Sciatic nerve (tissue), 2 donors: ENCODE data around the gene ALPK3. TPM values are rescaled to one million over a fixed set of nuclear protein-coding genes. Genes with fewer than 3 reads are reported as not detected.
A peak's percentile ranks its signal among the peaks of the same experiment; 100 is the strongest.

ENCODE experiments used
- ATAC-seq: fragments of 200-7000 bp; cut with Tn5 transposase; one replicate; pipeline ENCODE4 v1.9.1; 2020; ENCODE audit warnings: mild to moderate bottlenecking, moderate library complexity
- DNase-seq: peaks from one replicate; pipeline ENCODE4 v3.0.0-alpha.2; 2020; ENCODE audit warnings: low spot score
- intact Hi-C: fragments of 100-400 bp; cut with DNase I; formaldehyde crosslinking; loops from one replicate; pipeline ENCODE4 v1.14.2; 2022
- total RNA-seq: library from RNA; stranded (reverse); fragmentation: NEBNext Ultra II Directional; extraction: Animal tissue kit (Norgen Biotek cat#: 25700); gene quantifications from one replicate; pipeline ENCODE4 v1.2.1, GENCODE V29; 2021
- donor health status: DM: no; HTN: no; CAD: no.
- donor health status: DM: no; HTN: no; CAD: no.

Gene ALPK3
- total RNA-seq, 1 donor from 2014 or later: 7.2 TPM

GRCh38 chr15:84883916-84884781 is 67.0 kb downstream of the ALPK3 start, which contains the start of gene SLC28A1:
Gene SLC28A1 (plus strand): TSS chr15:84884662. CDS start chr15:84887761, 3,099 bp downstream.
- intact Hi-C loops: no loop called here
- DNase-seq: no peak
- ATAC-seq: no peak

DNA sequence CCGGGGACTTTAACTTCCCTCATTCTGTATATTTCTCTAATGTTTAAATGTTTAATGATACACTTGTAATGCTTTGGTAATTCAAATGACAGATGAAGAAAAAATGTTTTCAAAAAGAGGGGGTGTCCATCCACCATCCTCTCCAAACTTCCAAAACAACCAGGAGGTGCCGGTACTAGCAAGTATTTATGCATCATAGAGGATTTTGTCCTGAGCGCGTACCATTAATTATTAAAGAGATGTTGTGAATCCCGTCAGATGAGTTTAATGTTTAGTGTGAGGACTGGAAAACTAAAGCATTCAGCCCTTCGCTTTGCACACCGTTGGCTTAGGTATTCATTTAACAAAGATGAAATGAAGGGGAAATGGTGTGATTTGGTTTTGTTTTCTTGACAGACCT is 68.6 kb downstream of the ALPK3 start:
- ATAC-seq (no peak), DNase-seq (no peak)

DNA sequence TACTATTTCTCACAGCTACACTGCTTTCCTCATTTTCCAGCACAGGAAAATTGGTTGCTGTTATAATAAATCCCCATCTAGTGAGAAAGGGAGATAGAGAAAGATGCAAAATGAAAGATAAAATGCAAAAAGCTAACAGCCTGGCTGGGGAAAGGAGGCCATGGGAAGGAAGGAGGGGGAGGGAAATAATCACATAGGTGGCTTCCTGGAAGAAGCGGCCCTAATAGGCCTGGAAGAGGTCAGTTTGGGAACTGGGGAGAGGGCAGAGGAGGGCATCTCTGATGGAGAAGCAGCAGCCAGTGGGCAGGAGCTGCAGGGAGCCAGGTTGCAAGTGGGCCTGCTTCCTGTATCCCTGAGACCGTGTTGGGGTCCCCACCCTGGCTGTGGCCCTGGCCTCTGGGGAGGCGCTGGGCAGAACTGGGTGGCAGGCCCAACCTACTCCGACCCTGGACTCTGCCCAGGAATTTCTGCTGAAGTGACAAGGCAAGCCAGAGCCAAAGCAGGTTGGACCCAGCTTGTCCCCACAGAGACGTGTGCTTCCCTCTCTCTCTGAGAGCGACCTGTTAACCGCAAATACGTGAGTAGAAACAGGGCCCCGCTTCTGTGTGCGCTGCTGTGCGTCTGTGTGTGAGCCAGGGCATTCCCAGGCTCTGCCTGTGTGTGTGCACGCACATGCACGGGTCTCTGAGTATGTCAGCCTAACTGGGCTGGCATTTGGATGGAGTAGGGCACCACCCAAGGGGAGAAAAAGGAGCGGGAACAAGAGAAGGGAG is 69.2 kb downstream of the ALPK3 start:
- DNase-seq: no peak
- ATAC-seq: no peak
- intact Hi-C loops: no loop called here

More for the DNA sequence above, 68.6 kb downstream of the ALPK3 start:
- intact Hi-C loops: no loop called here

- intact Hi-C loops: no loop called here
- no peak for DNase-seq
- ATAC-seq: no peak
These were observed 69.8 kb downstream of the ALPK3 start for GRCh38 chr15:84886984-84887299.

GRCh38 chr15:84887938-84888337 is 70.8 kb downstream of the ALPK3 start:
- intact Hi-C loops: no loop called here
- no peak for ATAC-seq
- DNase-seq: no peak

GRCh38 chr15:84888639-84889038 is 71.5 kb downstream of the ALPK3 start:
- DNase-seq (no peak), ATAC-seq (no peak)
- intact Hi-C loops: no loop called here

DNA sequence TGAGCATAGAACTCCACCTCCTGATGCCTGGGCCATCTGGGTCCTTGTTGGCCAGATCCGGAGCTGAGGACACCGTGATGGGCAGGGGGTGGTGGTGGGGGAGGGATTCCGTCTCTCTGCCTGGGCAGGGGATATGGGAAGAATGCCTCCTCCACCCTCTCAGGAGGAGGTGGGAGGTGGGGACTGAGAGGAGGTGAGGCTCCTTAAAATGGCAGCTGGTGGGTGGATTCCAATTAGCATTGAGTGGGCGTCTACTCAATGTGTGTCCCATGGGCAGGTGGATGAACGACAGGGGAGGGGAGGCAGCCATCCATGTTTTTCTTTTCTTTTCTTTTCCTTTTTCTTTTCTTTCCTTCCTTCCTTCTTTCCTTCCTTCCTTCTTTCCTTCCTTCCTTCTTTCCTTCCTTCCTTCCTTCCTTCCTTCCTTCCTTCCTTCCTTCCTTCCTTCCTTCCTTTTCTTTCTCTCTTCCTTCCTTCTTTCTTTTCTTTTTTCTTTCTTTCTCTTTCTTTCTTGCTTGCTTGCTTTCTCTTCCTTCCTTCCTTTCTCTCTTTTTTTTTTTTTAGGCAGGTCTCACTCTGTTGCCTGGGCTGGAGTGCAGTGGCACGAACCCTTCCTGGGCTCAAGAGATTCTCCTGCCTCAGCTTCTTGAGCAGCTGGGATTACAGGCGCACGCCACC is 72.3 kb downstream of the ALPK3 start:
- intact Hi-C loops: no loop called here
- ATAC-seq (no peak), DNase-seq (no peak)

- intact Hi-C loops: no loop called here
- DNase-seq: no peak
- no peak for ATAC-seq
These were observed 73.0 kb downstream of the ALPK3 start for GRCh38 chr15:84889991-84890669.

GRCh38 chr15:84890670-84891162 is 73.6 kb downstream of the ALPK3 start:
- no peak for DNase-seq
- intact Hi-C loops: no loop called here
- ATAC-seq: no peak

DNA sequence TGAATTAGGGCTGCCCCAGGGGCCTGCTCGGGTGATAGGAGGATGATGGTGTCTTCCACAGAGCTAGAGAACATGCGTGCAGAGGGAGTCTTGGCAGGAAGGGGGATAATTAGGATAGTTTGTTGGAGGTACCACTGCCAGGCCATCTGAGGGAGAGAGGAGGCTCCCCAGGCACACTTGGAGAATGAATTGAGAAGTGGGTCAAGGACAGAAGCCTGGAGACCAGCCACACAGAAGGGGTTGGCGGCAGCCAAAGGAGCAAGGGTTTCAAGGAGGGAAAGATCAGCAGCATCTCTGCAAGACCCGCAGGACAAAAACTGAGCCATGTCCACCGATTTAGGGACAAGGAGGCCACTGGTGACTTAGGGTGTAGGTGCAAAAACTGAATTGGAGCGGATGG is 74.2 kb downstream of the ALPK3 start:
- ATAC-seq (no peak), DNase-seq (no peak)
- intact Hi-C loops: no loop called here

GRCh38 chr15:84892786-84893307 is 75.7 kb downstream of the ALPK3 start:
- no peak for DNase-seq
- no peak for ATAC-seq
- intact Hi-C loops: no loop called here

DNA sequence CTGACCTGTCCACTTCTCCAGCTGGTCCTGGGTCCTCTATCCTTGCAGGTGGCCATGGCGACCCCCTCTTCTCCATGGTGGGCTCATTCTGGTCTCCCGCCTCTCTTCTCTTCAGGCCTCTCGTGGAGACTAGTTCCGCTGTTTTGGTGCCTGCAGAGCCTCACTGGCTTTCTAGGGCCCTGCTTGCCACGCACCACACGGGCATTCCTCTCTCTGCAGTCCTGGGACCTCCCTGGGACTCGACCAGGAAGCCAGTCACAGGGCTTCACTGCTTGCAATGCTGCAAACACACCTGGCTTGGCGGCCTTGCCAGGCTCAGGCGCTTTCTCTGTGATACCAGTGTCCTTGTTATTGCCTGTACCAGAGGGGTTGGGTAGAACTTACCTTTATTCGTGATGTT is 76.5 kb downstream of the ALPK3 start:
- intact Hi-C loops: no loop called here
- DNase-seq (no peak), ATAC-seq (no peak)

DNA sequence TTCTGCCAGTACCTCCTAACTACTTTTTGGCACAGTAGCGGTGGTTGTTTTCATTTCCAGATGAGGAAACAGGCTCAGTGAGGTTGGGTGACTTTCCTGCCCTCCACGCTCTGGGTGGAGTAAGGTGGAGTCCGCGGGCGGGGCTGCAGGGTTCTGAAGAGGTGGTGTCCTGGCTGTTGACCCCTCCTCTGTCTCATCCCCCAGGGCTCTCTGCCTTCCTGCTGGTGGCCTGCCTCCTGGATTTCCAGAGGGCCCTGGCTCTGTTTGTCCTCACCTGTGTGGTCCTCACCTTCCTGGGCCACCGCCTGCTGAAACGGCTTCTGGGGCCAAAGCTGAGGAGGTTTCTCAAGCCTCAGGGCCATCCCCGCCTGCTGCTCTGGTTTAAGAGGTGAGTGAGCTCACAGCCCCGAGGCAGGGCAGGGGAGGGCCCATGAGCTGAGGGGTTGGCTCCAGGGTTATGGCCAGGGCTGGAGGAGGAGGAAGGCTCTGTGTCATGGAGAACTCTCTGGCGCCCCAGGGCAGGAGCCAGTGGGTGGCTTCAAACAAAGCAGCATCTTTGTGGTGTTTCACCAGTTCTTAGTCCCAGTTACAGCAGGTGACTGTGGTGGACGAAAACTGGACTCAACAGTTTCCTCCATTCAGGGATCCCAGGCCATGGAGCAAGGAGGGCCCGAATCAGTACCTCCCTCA is 77.7 kb downstream of the ALPK3 start:
- intact Hi-C loops: no loop called here
- DNase-seq: no peak
- ATAC-seq: no peak

- ATAC-seq: no peak
- intact Hi-C loops: no loop called here
- DNase-seq: no peak
These were observed 81.6 kb downstream of the ALPK3 start for GRCh38 chr15:84898761-84899160.

DNA sequence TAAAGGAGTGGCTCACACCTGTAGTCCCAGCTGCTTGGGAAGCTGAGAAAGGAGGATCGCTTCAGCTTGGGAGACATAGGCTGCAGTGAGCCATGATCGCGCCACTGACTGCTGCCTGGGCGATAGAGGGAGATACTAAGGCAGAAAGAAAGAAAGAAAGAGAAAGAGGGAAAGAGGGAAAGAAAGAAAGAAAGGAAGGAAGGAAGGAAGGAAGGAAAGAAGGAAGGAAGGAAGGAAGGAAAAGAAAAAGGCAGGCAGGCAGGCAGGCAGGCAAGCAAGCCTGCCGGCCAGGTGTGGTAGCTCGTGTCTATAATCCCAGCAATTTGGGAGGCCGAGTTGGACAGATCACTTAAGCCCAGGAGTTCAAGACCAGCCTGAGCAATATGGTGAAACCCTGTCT is 82.6 kb downstream of the ALPK3 start:
- ATAC-seq (no peak), DNase-seq (no peak)
- intact Hi-C loops: no loop called here

DNA sequence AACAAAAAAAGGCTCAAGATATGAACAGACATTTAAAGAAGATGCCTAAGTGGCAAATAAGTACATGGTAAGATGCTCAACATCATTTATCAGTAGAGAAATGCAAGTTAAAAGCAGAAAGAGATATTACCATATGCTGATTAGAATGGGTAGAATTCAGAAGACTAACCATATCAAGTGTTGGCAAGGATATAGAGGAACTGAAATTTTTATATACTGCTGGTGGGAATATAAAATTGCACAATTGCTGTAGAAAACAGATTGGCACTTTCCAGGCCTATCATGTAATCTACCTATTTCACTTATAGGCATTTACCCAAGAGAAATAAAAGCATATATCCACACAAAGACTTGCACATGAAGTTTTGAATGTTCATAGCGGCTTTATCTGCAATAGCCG is 84.4 kb downstream of the ALPK3 start:
- DNase-seq (no peak), ATAC-seq (no peak)
- intact Hi-C loops: no loop called here

DNA sequence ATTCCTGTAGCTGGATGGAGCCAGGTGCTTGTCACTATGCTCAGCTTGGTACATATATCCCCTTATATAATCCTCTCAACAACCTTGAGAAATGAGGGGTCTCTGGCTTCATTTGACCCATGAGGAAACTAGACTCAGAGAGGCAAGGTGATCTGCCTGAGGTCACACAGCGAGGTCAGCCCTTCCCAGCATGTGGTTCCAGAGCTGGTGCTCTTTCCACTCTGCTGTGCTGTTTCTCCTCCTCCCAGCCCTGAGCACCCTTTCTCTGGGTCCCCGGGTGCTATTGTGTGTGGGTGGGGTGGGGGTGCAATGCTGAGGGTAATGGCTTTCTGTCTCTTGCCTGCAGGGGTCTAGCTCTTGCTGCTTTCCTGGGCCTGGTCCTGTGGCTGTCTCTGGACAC is 86.6 kb downstream of the ALPK3 start:
- ATAC-seq: no peak
- DNase-seq: no peak
- intact Hi-C loops: no loop called here

DNA sequence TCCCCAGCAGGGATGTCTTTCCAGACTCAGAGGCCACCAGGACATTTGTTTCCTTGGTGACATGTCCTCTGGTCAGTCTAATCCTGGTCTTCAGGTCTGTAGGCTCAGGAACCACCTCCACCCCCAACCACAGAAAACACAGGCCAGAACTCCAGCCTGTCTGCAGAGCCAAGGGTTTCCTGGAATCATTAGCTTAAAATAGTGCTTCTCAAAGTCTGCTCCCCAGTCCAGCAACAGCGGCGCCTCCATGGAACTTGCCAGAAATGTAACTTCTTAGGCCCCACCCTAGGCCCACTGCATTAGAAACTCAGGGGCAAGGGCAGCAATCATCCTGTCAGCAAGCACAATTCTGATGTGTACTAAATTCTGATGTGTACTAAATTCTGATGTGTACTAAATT is 87.3 kb downstream of the ALPK3 start:
- ATAC-seq: peak; percentile 66
- intact Hi-C loops: no loop called here
- DNase-seq: no peak
